H9 (cell line): ENCODE data around the gene TNFAIP2. TPM values are rescaled to one million over a fixed set of nuclear protein-coding genes. Genes with fewer than 3 reads are reported as not detected.

ENCODE experiments used
- DNase-seq: peaks from one replicate; pipeline ENCODE4 v3.0.0-alpha.2; 2017
- H2AFZ ChIP-seq: one replicate; pipeline ENCODE4 v1.6.1; 2013; ENCODE audit warnings: mild to moderate bottlenecking, low read length, control low read depth, moderate library complexity
- H2AK5ac ChIP-seq: 2 replicates; pipeline ENCODE4 v1.6.1; 2013; ENCODE audit warnings: low read length, control low read depth, mixed read lengths; ENCODE audit not compliant: insufficient read length
- H2BK120ac ChIP-seq: one replicate; pipeline ENCODE4 v1.6.1; 2013; ENCODE audit warnings: low read depth, mild to moderate bottlenecking, low read length, control low read depth, inconsistent platforms; ENCODE audit not compliant: poor library complexity, severe bottlenecking
- H2BK12ac ChIP-seq: 2 replicates; pipeline ENCODE4 v1.6.1; 2013; ENCODE audit warnings: low read length, control low read depth, mixed read lengths, low read depth; ENCODE audit not compliant: insufficient read length
- H2BK15ac ChIP-seq: 2 replicates; pipeline ENCODE4 v1.6.1; 2013; ENCODE audit warnings: low read depth, low read length, control low read depth
- H2BK20ac ChIP-seq: one replicate; pipeline ENCODE4 v1.6.1; 2013; ENCODE audit warnings: low read depth, mild to moderate bottlenecking, low read length, control low read depth, inconsistent platforms; ENCODE audit not compliant: poor library complexity, severe bottlenecking
- H2BK5ac ChIP-seq: 2 replicates; pipeline ENCODE4 v1.6.1; 2013; ENCODE audit warnings: low read length, control low read depth, mixed read lengths; ENCODE audit not compliant: insufficient read length
- H3K14ac ChIP-seq: 2 replicates; pipeline ENCODE4 v1.6.1; 2013; ENCODE audit warnings: low read length, control low read depth; ENCODE audit not compliant: insufficient read depth
- H3K18ac ChIP-seq: 2 replicates; pipeline ENCODE4 v1.6.1; 2013; ENCODE audit warnings: low read depth, mild to moderate bottlenecking, mixed read lengths, low read length, control low read depth; ENCODE audit not compliant: insufficient read length
- H3K23ac ChIP-seq: 2 replicates; pipeline ENCODE4 v1.6.1; 2013; ENCODE audit warnings: low read length, control low read depth, mixed read lengths, low read depth; ENCODE audit not compliant: insufficient read length
- H3K23me2 ChIP-seq: 2 replicates; pipeline ENCODE4 v1.6.1; 2013; ENCODE audit warnings: low read depth, mild to moderate bottlenecking, mixed read lengths, low read length, control low read depth; ENCODE audit not compliant: insufficient read length, poor library complexity, severe bottlenecking
- H3K27ac ChIP-seq: 2 replicates; pipeline ENCODE4 v1.5.1; 2013; ENCODE audit warnings: low read length, control low read depth, mixed read lengths, low read depth; ENCODE audit not compliant: insufficient read length
- H3K27me3 ChIP-seq: 2 replicates; pipeline ENCODE4 v1.6.1; 2013; ENCODE audit warnings: low read length, control low read depth, inconsistent platforms; ENCODE audit not compliant: insufficient read depth
- H3K4ac ChIP-seq: 2 replicates; pipeline ENCODE4 v1.6.1; 2013; ENCODE audit warnings: low read depth, mild to moderate bottlenecking, control low read depth, inconsistent platforms, low read length, moderate library complexity
- H3K4me1 ChIP-seq: 2 replicates; pipeline ENCODE4 v1.6.1; 2013; ENCODE audit warnings: low read length, control low read depth, inconsistent platforms; ENCODE audit not compliant: insufficient read depth
- H3K4me2 ChIP-seq: 2 replicates; pipeline ENCODE4 v1.6.1; 2013; ENCODE audit warnings: low read length, control low read depth, mixed read lengths; ENCODE audit not compliant: insufficient read length, insufficient read depth
- H3K56ac ChIP-seq: 2 replicates; pipeline ENCODE4 v1.6.1; 2013; ENCODE audit warnings: low read depth, mild to moderate bottlenecking, mixed read lengths, low read length, control low read depth; ENCODE audit not compliant: insufficient read length
- H3K79me1 ChIP-seq: 2 replicates; pipeline ENCODE4 v1.6.1; 2013; ENCODE audit warnings: low read depth, mild to moderate bottlenecking, moderate library complexity, low read length, control low read depth, inconsistent platforms; ENCODE audit not compliant: insufficient read depth, poor library complexity, severe bottlenecking
- H3K79me2 ChIP-seq: 2 replicates; pipeline ENCODE4 v1.6.1; 2013; ENCODE audit warnings: low read length, control low read depth, inconsistent platforms; ENCODE audit not compliant: insufficient read depth
- H3K9ac ChIP-seq: 2 replicates; pipeline ENCODE4 v1.6.1; 2013; ENCODE audit warnings: low read length, control low read depth, mixed read lengths; ENCODE audit not compliant: insufficient read length; ENCODE audit errors: extremely low read depth
- H3K9me3 ChIP-seq: one replicate; pipeline ENCODE4 v1.6.1; 2013; ENCODE audit warnings: low read depth, low read length, inconsistent platforms; ENCODE audit not compliant: control insufficient read depth
- H3T11ph ChIP-seq: one replicate; pipeline ENCODE4 v1.6.1; 2013; ENCODE audit warnings: mild to moderate bottlenecking, low read length, control low read depth, inconsistent platforms
- H4K20me1 ChIP-seq: one replicate; pipeline ENCODE4 v1.6.1; 2013; ENCODE audit not compliant: control insufficient read depth, insufficient read length, insufficient read depth
- H4K5ac ChIP-seq: 2 replicates; pipeline ENCODE4 v1.6.1; 2013; ENCODE audit warnings: low read depth, mild to moderate bottlenecking, mixed read lengths, low read length, control low read depth; ENCODE audit not compliant: insufficient read length
- H4K8ac ChIP-seq: replicated peaks from 2 replicates; pipeline ENCODE4 v1.6.1; 2013; ENCODE audit warnings: low read length, control low read depth, mixed read lengths, low read depth; ENCODE audit not compliant: insufficient read length
- H4K91ac ChIP-seq: 2 replicates; pipeline ENCODE4 v1.6.1; 2013; ENCODE audit warnings: low read depth, mild to moderate bottlenecking, moderate library complexity, mixed read lengths, low read length, control low read depth; ENCODE audit not compliant: insufficient read length
- H3K27ac Mint-ChIP-seq, 3 experiments: 2 replicates in 2 of 3; 3 replicates in 1 of 3; pipeline ENCODE4 v1.8.0; 2020 to 2021; ENCODE audit warnings: mixed read lengths in 3 of 3, mild to moderate bottlenecking in 1 of 3, moderate library complexity in 1 of 3
- H3K27me3 Mint-ChIP-seq: 2 replicates; pipeline ENCODE4 v1.8.0; 2021; ENCODE audit warnings: low read depth, mild to moderate bottlenecking, moderate library complexity, mixed read lengths
- H3K36me3 Mint-ChIP-seq, 3 experiments: 2 replicates in 2 of 3; 3 replicates in 1 of 3; pipeline ENCODE4 v1.8.0; 2020 to 2021; ENCODE audit warnings: low read depth in 3 of 3, mixed read lengths in 3 of 3; ENCODE audit not compliant: insufficient read depth in 1 of 3
- H3K4me1 Mint-ChIP-seq, 2 experiments: 2 replicates each; pipeline ENCODE4 v1.8.0; 2020; ENCODE audit warnings: mixed read lengths in 2 of 2
- H3K4me3 Mint-ChIP-seq, 2 experiments: 2 replicates in 1 of 2; 3 replicates in 1 of 2; pipeline ENCODE4 v1.8.0; 2020 to 2021; ENCODE audit warnings: mild to moderate bottlenecking in 2 of 2, mixed read lengths in 2 of 2, moderate library complexity in 1 of 2
- H3K9me3 Mint-ChIP-seq, 2 experiments: 2 replicates in 1 of 2; 3 replicates in 1 of 2; pipeline ENCODE4 v1.8.0; 2020; ENCODE audit warnings: mild to moderate bottlenecking in 2 of 2, mixed read lengths in 2 of 2, moderate library complexity in 1 of 2
- CTCF ChIP-seq: fragments of 200-600 bp; sonication (generic); conservative IDR thresholded peaks from 3 replicates; pipeline ENCODE4 v1.8.0; 2021; ENCODE audit warnings: antibody characterized with exemption, mild to moderate bottlenecking
- WGBS: extraction: QIAGEN DNeasy Blood & Tissue Kit; methylation state at CpG from one replicate; pipeline ENCODE4 v1.1.7; 2013; ENCODE audit warnings: missing lambda C conversion rate, low lambda C conversion rate, mixed read lengths; ENCODE audit not compliant: insufficient read length; ENCODE audit errors: extremely low coverage; 5-methylcytosine and 5-hydroxymethylcytosine counted together
- total RNA-seq: library from RNA; stranded (reverse); gene quantifications from 2 replicates; pipeline ENCODE4 v1.2.1, GENCODE V29; 2021

TNFAIP2 gene
- total RNA-seq, 1 experiment from 2014 or later = 29.3 TPM

GRCh38 chr14:103090481-103091020 lies 32.7 kb upstream of the TNFAIP2 start:
- peaks cover 4% of the 10 kb centered on the region for H3K23me2 ChIP-seq
- H2BK15ac ChIP-seq = no peak overlapping the region
- H3K4me1 Mint-ChIP-seq = peaks cover 7 to 23% of the 10 kb centered on the region in 2 experiments
- no peak overlapping the region for H2AFZ ChIP-seq
- no peaks in the 10 kb centered on the region for H4K20me1 ChIP-seq
- H2AK5ac ChIP-seq = no peak overlapping the region
- H2BK12ac ChIP-seq = no peak overlapping the region
- no peak overlapping the region for H2BK120ac ChIP-seq
- H3K79me2 ChIP-seq = no peaks in the 10 kb centered on the region
- WGBS = no CpG with 5 or more reads among the region's 12 CpGs
- no peaks in the 10 kb centered on the region for H3K79me1 ChIP-seq
- peak overlapping the region; percentile 45 for H3K4me2 ChIP-seq
- H3K27me3 ChIP-seq = no peaks in the 10 kb centered on the region; the same call in 1 of the 2 replicates
- H3T11ph ChIP-seq = no peak overlapping the region
- H3K9ac ChIP-seq = no peak overlapping the region
- H3K23ac ChIP-seq = no peak overlapping the region
- no peak overlapping the region for H3K18ac ChIP-seq
- no peak for TF ChIP-seq CTCF
- H3K27me3 Mint-ChIP-seq = peaks cover 9% of the 10 kb centered on the region
- no peaks in the 10 kb centered on the region for H3K36me3 Mint-ChIP-seq
- no peak overlapping the region for H4K8ac ChIP-seq
- no peak overlapping the region for H2BK5ac ChIP-seq
- H3K14ac ChIP-seq = no peak overlapping the region
- H4K5ac ChIP-seq = no peak overlapping the region
- no peak overlapping the region for H3K27ac Mint-ChIP-seq
- no peak overlapping the region for H3K56ac ChIP-seq
- no peaks in the 10 kb centered on the region for H3K9me3 Mint-ChIP-seq
- no peak overlapping the region for H2BK20ac ChIP-seq
- no peak overlapping the region for H4K91ac ChIP-seq
- H3K4me3 Mint-ChIP-seq = peak overlapping the region; percentile 56 to 73
- DNase-seq = no peak
- H3K4ac ChIP-seq = no peak overlapping the region
- H3K4me1 ChIP-seq = no peaks in the 10 kb centered on the region; the same call in 1 of the 2 replicates
- no peak overlapping the region for H3K27ac ChIP-seq
- no peaks in the 10 kb centered on the region for H3K9me3 ChIP-seq
